Right lobe of liver (tissue), 4 donors: Measurements from ENCODE around the gene UHMK1.

Experiments
- POLR2A ChIP-seq: fragments of 450-650 bp; IDR thresholded peaks from one replicate; pipeline ENCODE4 v1.6.1; 2017; ENCODE audit warnings: antibody characterized with exemption, mild to moderate bottlenecking
- TF ChIP-seq, protein P1 (sequence below), 4 donors: fragments of 200-600 bp in 3 of 4; fragments of 450-650 bp in 1 of 4; IDR thresholded peaks; one replicate each; pipeline versions ENCODE4 v1.5.1 to v1.8.0; 2016 to 2022; ENCODE audit warnings: antibody characterized with exemption in 4 of 4, mild to moderate bottlenecking in 2 of 4
- donor health status: DM: no; HTN: no; CAD: no.
- donor health status: DM: no; HTN: no; CAD: no.
- donor health status: DM: no; HTN: yes; CAD: no.

DNA sequence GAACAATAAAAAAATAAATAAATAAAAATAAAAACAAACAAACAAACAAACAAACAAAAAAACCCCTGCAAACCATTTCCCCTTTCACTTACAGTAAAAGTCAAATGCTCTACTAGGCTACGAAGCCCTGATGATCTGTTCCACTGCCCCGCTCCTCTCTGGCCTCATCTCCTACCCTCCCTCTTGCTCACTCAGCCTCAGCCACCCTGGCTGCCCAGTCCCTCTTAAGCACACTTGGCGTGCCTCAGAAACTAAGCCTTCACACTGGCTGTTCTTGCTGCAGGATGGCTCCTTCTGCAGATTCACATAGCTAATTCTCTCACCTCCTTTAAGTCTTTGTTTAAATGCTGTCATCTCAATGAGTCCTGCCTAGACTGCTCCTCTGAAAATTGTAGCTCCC is 30.8 kb upstream of the UHMK1 start:
- TF ChIP-seq, protein P1, sequence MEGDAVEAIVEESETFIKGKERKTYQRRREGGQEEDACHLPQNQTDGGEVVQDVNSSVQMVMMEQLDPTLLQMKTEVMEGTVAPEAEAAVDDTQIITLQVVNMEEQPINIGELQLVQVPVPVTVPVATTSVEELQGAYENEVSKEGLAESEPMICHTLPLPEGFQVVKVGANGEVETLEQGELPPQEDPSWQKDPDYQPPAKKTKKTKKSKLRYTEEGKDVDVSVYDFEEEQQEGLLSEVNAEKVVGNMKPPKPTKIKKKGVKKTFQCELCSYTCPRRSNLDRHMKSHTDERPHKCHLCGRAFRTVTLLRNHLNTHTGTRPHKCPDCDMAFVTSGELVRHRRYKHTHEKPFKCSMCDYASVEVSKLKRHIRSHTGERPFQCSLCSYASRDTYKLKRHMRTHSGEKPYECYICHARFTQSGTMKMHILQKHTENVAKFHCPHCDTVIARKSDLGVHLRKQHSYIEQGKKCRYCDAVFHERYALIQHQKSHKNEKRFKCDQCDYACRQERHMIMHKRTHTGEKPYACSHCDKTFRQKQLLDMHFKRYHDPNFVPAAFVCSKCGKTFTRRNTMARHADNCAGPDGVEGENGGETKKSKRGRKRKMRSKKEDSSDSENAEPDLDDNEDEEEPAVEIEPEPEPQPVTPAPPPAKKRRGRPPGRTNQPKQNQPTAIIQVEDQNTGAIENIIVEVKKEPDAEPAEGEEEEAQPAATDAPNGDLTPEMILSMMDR (IDR thresholded peaks at IDR 0.05), result no peak
- TF ChIP-seq POLR2A, result no peak
